ENCODE results near the gene HNRNPU.

- TF ChIP-seq, protein P1, sequence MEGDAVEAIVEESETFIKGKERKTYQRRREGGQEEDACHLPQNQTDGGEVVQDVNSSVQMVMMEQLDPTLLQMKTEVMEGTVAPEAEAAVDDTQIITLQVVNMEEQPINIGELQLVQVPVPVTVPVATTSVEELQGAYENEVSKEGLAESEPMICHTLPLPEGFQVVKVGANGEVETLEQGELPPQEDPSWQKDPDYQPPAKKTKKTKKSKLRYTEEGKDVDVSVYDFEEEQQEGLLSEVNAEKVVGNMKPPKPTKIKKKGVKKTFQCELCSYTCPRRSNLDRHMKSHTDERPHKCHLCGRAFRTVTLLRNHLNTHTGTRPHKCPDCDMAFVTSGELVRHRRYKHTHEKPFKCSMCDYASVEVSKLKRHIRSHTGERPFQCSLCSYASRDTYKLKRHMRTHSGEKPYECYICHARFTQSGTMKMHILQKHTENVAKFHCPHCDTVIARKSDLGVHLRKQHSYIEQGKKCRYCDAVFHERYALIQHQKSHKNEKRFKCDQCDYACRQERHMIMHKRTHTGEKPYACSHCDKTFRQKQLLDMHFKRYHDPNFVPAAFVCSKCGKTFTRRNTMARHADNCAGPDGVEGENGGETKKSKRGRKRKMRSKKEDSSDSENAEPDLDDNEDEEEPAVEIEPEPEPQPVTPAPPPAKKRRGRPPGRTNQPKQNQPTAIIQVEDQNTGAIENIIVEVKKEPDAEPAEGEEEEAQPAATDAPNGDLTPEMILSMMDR (IDR thresholded peaks at IDR 0.05) = no peak
- TF ChIP-seq PRDM15 (CRISPR knock-in tag; IDR thresholded peaks at IDR 0.05) = no peak
- TF ChIP-seq, protein P2, sequence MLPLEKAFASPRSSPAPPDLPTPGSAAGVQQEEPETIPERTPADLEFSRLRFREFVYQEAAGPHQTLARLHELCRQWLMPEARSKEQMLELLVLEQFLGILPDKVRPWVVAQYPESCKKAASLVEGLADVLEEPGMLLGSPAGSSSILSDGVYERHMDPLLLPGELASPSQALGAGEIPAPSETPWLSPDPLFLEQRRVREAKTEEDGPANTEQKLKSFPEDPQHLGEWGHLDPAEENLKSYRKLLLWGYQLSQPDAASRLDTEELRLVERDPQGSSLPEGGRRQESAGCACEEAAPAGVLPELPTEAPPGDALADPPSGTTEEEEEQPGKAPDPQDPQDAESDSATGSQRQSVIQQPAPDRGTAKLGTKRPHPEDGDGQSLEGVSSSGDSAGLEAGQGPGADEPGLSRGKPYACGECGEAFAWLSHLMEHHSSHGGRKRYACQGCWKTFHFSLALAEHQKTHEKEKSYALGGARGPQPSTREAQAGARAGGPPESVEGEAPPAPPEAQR (CRISPR knock-in tag; IDR thresholded peaks at IDR 0.05) = no peak
- TF ChIP-seq, protein P3, sequence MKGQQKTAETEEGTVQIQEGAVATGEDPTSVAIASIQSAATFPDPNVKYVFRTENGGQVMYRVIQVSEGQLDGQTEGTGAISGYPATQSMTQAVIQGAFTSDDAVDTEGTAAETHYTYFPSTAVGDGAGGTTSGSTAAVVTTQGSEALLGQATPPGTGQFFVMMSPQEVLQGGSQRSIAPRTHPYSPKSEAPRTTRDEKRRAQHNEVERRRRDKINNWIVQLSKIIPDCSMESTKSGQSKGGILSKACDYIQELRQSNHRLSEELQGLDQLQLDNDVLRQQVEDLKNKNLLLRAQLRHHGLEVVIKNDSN (CRISPR knock-in tag; IDR thresholded peaks at IDR 0.05) = no peak
- TF ChIP-seq FOXJ3 (CRISPR knock-in tag; IDR thresholded peaks at IDR 0.05; ENCODE audit: borderline replicate concordance) = no peak
- no peak for TF ChIP-seq ZNF425 (CRISPR knock-in tag; conservative IDR thresholded peaks at IDR 0.05)
- no peak for TF ChIP-seq CREB1 (CRISPR knock-in tag; IDR thresholded peaks at IDR 0.05)
- no peak for TF ChIP-seq NFYB (CRISPR knock-in tag; conservative IDR thresholded peaks at IDR 0.05; ENCODE audit: low read depth)
- no peak for TF ChIP-seq TEAD1 (CRISPR knock-in tag; IDR thresholded peaks at IDR 0.05)
- no peak for TF ChIP-seq MAX (CRISPR knock-in tag; IDR thresholded peaks at IDR 0.05)
- TF ChIP-seq SP1 (CRISPR knock-in tag; conservative IDR thresholded peaks at IDR 0.05) = no peak
Measured at GRCh38 chr1:244820131-244820530, 44.2 kb downstream of the HNRNPU start.

Data from WTC11 (cell line).